Measurements from ENCODE around the gene DARS1.

The DARS1 gene

GRCh38 chr2:136016427-136016826 is 31.0 kb upstream of the DARS1 start:
- DNase-seq (ENCODE audit: low read depth, low spot score): no peak

GRCh38 chr2:136015699-136016098 is 30.3 kb upstream of the DARS1 start:
- DNase-seq (ENCODE audit: low read depth, low spot score): no peak

- no peak for DNase-seq (ENCODE audit: low read depth, low spot score)
Observed at GRCh38 chr2:136014411-136014810, 29.0 kb upstream of the DARS1 start.

- DNase-seq (ENCODE audit: low read depth, low spot score): no peak
Observed at GRCh38 chr2:136013955-136014354, 28.5 kb upstream of the DARS1 start.

GRCh38 chr2:136013136-136013685 is 27.8 kb upstream of the DARS1 start:
- DNase-seq (ENCODE audit: low read depth, low spot score): no peak

GRCh38 chr2:136012315-136012714 is 26.9 kb upstream of the DARS1 start:
- DNase-seq (ENCODE audit: low read depth, low spot score): no peak

- DNase-seq (ENCODE audit: low read depth, low spot score): no peak
Observed at GRCh38 chr2:136010126-136010525, 24.7 kb upstream of the DARS1 start.

- DNase-seq (ENCODE audit: low read depth, low spot score): no peak
Observed at GRCh38 chr2:136008205-136008865, 22.9 kb upstream of the DARS1 start.

GRCh38 chr2:136006658-136007057 is 21.2 kb upstream of the DARS1 start:
- no peak for DNase-seq (ENCODE audit: low read depth, low spot score)

- DNase-seq (ENCODE audit: low read depth, low spot score): no peak
Observed at GRCh38 chr2:136005462-136006196, 20.2 kb upstream of the DARS1 start.

GRCh38 chr2:136004965-136005364 is 19.5 kb upstream of the DARS1 start:
- no peak for DNase-seq (ENCODE audit: low read depth, low spot score)

GRCh38 chr2:136001131-136001530 is 15.7 kb upstream of the DARS1 start:
- DNase-seq (ENCODE audit: low read depth, low spot score): no peak

GRCh38 chr2:136000502-136000901 is 15.1 kb upstream of the DARS1 start:
- DNase-seq (ENCODE audit: low read depth, low spot score): no peak

- DNase-seq (ENCODE audit: low read depth, low spot score): no peak
Observed at GRCh38 chr2:135999899-136000298, 14.5 kb upstream of the DARS1 start.

GRCh38 chr2:135998879-135999278 is 13.5 kb upstream of the DARS1 start:
- no peak for DNase-seq (ENCODE audit: low read depth, low spot score)

GRCh38 chr2:135997380-135997779 is 12.0 kb upstream of the DARS1 start:
- DNase-seq (ENCODE audit: low read depth, low spot score): peak; percentile 47

GRCh38 chr2:135996304-135996703 is 10.9 kb upstream of the DARS1 start:
- no peak for DNase-seq (ENCODE audit: low read depth, low spot score)

GRCh38 chr2:135994281-135994680 is 8.9 kb upstream of the DARS1 start:
- no peak for DNase-seq (ENCODE audit: low read depth, low spot score)

- no peak for DNase-seq (ENCODE audit: low read depth, low spot score)
Observed at GRCh38 chr2:135993421-135993820, 8.0 kb upstream of the DARS1 start.

GRCh38 chr2:135991861-135992260 is 6.4 kb upstream of the DARS1 start:
- DNase-seq (ENCODE audit: low read depth, low spot score): no peak

- DNase-seq (ENCODE audit: low read depth, low spot score): no peak
Observed at GRCh38 chr2:135987441-135987840, 2.0 kb upstream of the DARS1 start.

- no peak for DNase-seq (ENCODE audit: low read depth, low spot score)
Observed at GRCh38 chr2:135986507-135986906, 1.1 kb upstream of the DARS1 start.

- DNase-seq (ENCODE audit: low read depth, low spot score): no peak
Observed at GRCh38 chr2:135985826-135986393, 484 bp upstream of the DARS1 start.

All from iPS DF 19.7 (cell line).